Measurements from ENCODE around the gene FASN.

FASN gene

GRCh38 chr17:82081546-82081945 lies 16.5 kb downstream of the FASN start:
- no peak for TF ChIP-seq ARNT (IDR thresholded peaks at IDR 0.05)
- no peak for TF ChIP-seq TARDBP (IDR thresholded peaks at IDR 0.05)
- TF ChIP-seq BHLHE40 (IDR thresholded peaks at IDR 0.05; ENCODE audit: borderline replicate concordance): no peak
- TF ChIP-seq FOXK2 (IDR thresholded peaks at IDR 0.05): no peak
- no peak for TF ChIP-seq CTBP1 (IDR thresholded peaks at IDR 0.05; ENCODE audit: borderline replicate concordance)
- DNase-seq (ENCODE audit: extremely low spot score): no peak
- ChIA-PET POLR2A (interaction anchor here (1.0 kb wide), 1 partner anchor 16 kb away, joined by 4 read pairs; the partner anchor contains the start of gene DUS1L), CTCF (no interaction called here)

- no peak for DNase-seq (ENCODE audit: extremely low spot score)
These were observed 17.1 kb downstream of the FASN start for GRCh38 chr17:82080789-82081464.

GRCh38 chr17:82080048-82080788 lies 17.8 kb downstream of the FASN start:
- ChIA-PET POLR2A (interaction anchor here (1.1 kb wide), 1 partner anchor 18 kb away, joined by 4 read pairs; the partner anchor contains the start of gene FASN), CTCF (no interaction called here)
- TF ChIP-seq CTBP1 (IDR thresholded peaks at IDR 0.05; ENCODE audit: borderline replicate concordance) (no peak), TARDBP (IDR thresholded peaks at IDR 0.05) (no peak), FOXA1 (IDR thresholded peaks at IDR 0.05) (no peak), NFRKB (IDR thresholded peaks at IDR 0.05) (no peak), LEF1 (IDR thresholded peaks at IDR 0.05; ENCODE audit: borderline replicate concordance) (no peak), SP1 (IDR thresholded peaks at IDR 0.05) (no peak), ZNF384 (IDR thresholded peaks at IDR 0.05) (no peak), L3MBTL2 (conservative IDR thresholded peaks at IDR 0.05) (no peak)
- no peak for DNase-seq (ENCODE audit: extremely low spot score)

More at GRCh38 chr17:82080789-82081464, 17.1 kb downstream of the FASN start:
- CTCF ChIA-PET: no interaction called here
- POLR2A ChIA-PET: interaction anchor here (1.0 to 1.1 kb wide), 2 partner anchors 15 to 17 kb away, joined by 4 read pairs; partner anchors contain the start of genes DUS1L and FASN
- TF ChIP-seq SUZ12 (IDR thresholded peaks at IDR 0.05) (no peak), SP1 (IDR thresholded peaks at IDR 0.05) (no peak), L3MBTL2 (conservative IDR thresholded peaks at IDR 0.05) (no peak), FOXM1 (IDR thresholded peaks at IDR 0.05; ENCODE audit: borderline replicate concordance) (no peak), CTBP1 (IDR thresholded peaks at IDR 0.05; ENCODE audit: borderline replicate concordance) (no peak), BHLHE40 (IDR thresholded peaks at IDR 0.05; ENCODE audit: borderline replicate concordance) (no peak), LEF1 (IDR thresholded peaks at IDR 0.05; ENCODE audit: borderline replicate concordance) (no peak)

- CTCF ChIA-PET: no interaction called here
- POLR2A ChIA-PET: interaction anchor here (0.8 to 1.4 kb wide), 2 partner anchors 20 to 41 kb away, joined by 3 to 5 read pairs; partner anchors contain the start of gene DCXR
- no peak for TF ChIP-seq SP1 (IDR thresholded peaks at IDR 0.05)
- no peak for TF ChIP-seq ARNT (IDR thresholded peaks at IDR 0.05)
- TF ChIP-seq L3MBTL2 (conservative IDR thresholded peaks at IDR 0.05): no peak
- no peak for TF ChIP-seq BHLHE40 (IDR thresholded peaks at IDR 0.05; ENCODE audit: borderline replicate concordance)
- no peak for TF ChIP-seq FOXK2 (IDR thresholded peaks at IDR 0.05)
- TF ChIP-seq LEF1 (IDR thresholded peaks at IDR 0.05; ENCODE audit: borderline replicate concordance): no peak
- no peak for TF ChIP-seq FOXM1 (IDR thresholded peaks at IDR 0.05; ENCODE audit: borderline replicate concordance)
- no peak for TF ChIP-seq TARDBP (IDR thresholded peaks at IDR 0.05)
- no peak for TF ChIP-seq SUZ12 (IDR thresholded peaks at IDR 0.05)
- TF ChIP-seq, protein P1, sequence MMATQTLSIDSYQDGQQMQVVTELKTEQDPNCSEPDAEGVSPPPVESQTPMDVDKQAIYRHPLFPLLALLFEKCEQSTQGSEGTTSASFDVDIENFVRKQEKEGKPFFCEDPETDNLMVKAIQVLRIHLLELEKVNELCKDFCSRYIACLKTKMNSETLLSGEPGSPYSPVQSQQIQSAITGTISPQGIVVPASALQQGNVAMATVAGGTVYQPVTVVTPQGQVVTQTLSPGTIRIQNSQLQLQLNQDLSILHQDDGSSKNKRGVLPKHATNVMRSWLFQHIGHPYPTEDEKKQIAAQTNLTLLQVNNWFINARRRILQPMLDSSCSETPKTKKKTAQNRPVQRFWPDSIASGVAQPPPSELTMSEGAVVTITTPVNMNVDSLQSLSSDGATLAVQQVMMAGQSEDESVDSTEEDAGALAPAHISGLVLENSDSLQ (IDR thresholded peaks at IDR 0.05): no peak
- no peak for TF ChIP-seq NFRKB (IDR thresholded peaks at IDR 0.05)
- no peak for DNase-seq (ENCODE audit: extremely low spot score)
These were observed 18.9 kb downstream of the FASN start for GRCh38 chr17:82079001-82079677.

GRCh38 chr17:82078433-82078832 lies 19.6 kb downstream of the FASN start:
- ChIA-PET POLR2A (interaction anchor here (1.4 kb wide), 1 partner anchor 21 kb away, joined by 5 read pairs; no protein-coding TSS in a partner anchor), CTCF (no interaction called here)
- DNase-seq (ENCODE audit: extremely low spot score): no peak
- TF ChIP-seq BHLHE40 (IDR thresholded peaks at IDR 0.05; ENCODE audit: borderline replicate concordance) (no peak), CTBP1 (IDR thresholded peaks at IDR 0.05; ENCODE audit: borderline replicate concordance) (no peak), FOXM1 (IDR thresholded peaks at IDR 0.05; ENCODE audit: borderline replicate concordance) (no peak), ARNT (IDR thresholded peaks at IDR 0.05) (no peak), ZNF384 (IDR thresholded peaks at IDR 0.05) (no peak), TARDBP (IDR thresholded peaks at IDR 0.05) (no peak), SUZ12 (IDR thresholded peaks at IDR 0.05) (no peak), SP1 (IDR thresholded peaks at IDR 0.05) (no peak), ELF4 (IDR thresholded peaks at IDR 0.05) (no peak), L3MBTL2 (conservative IDR thresholded peaks at IDR 0.05) (no peak), FOXK2 (IDR thresholded peaks at IDR 0.05) (no peak), NFRKB (IDR thresholded peaks at IDR 0.05) (no peak), HDGF (IDR thresholded peaks at IDR 0.05; ENCODE audit: borderline replicate concordance) (no peak), LEF1 (IDR thresholded peaks at IDR 0.05; ENCODE audit: borderline replicate concordance) (no peak)
- TF ChIP-seq, protein P1 (IDR thresholded peaks at IDR 0.05): no peak

Data from HEK293T (cell line).